Measurements from ENCODE around the gene DTX1. TPM values are rescaled to one million over a fixed set of nuclear protein-coding genes. Genes with fewer than 3 reads are reported as not detected.

The DTX1 gene
- total RNA-seq, 1 experiment from 2014 or later: 0.11 TPM

DNA sequence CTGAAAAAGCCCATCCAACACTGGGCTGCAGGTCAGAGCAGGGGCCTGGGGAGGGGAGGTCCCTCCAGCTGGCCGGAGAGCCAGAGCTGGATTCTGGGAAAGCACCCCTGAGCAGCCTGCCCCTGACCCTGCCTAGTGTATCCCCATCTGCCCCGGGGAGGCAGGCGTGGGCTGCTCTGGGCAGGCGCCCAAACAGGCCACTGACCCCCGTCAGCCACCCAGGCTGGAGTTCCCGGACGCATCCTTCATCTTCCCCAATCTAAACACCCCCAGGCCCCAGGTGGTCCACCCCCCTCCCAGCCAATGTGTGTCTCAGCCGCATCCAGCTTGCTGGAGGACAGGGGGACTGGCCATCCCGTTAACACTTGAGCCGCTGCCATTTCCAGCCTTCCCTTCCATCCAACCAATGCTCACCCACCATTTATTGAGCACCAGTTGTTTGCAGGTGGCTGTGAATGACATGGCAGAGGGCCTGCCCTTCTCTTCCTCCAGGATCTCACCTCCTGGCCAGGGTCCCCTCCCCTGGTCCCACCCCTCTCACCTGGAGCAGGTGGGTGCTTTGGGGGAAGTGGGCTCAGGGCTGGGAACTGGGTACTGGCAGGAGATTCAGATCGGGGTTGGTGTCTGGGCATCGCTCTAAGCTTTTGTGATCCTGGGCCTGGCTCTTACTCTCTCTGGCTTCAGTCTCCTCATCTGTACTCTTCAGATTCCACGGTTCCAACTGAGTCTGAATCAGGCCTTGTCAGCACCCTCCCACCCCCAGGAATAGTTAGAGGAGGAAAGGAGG lies 743 bp upstream of the DTX1 start:
- no peak for DNase-seq (ENCODE audit: low read depth)

DNA sequence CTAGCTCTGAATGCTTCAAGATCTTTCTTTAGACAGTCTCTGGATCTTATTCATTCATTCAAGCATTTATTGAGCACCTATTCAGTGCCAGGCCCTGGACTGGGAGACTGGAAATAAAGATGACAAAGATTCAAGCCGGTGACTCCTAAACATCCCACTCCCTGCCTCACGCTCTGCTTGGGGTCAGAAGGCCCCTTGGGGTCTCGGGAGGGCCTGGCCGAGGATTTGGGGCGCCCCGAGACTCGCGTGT lies 224 bp upstream of the DTX1 start:
- no peak for DNase-seq (ENCODE audit: low read depth)

DNA sequence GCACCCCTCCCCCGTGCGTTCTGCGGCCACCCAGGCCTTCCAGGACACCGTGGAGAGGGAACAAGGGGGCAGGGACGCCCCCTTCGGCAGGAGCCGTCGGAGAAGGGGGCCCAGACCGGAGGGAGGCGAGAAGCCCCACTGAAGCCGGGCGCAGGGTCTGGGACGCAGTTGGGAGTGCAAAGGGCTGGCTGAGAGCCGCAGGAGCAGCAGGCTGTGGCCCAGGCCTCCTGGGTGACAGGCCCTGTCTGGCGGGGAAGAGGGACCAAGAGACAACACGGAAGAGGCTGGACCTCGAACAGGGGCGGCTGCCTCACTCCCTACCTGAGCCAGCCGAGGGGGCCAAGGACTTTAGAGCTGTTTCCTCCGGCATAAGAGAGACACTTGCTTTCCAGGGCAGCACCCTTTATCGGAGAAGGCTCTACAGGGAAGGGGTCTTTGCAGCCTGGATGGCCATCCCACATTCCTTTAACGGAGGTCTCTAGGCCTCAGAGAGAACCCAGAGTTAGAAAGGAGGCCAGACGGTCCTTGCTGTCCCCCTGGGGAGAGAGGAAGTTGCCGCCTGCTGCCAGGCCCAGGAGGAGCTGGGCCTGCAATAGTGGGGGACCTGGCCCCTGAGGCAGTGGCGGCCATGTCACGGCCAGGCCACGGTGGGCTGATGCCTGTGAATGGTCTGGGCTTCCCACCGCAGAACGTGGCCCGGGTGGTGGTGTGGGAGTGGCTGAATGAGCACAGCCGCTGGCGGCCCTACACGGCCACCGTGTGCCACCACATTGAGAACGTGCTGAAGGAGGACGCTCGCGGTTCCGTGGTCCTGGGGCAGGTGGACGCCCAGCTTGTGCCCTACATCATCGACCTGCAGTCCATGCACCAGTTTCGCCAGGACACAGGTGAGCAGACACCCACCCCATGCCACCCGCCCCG lies 1.3 kb downstream of the DTX1 start:
- no peak for DNase-seq (ENCODE audit: low read depth)

DNA sequence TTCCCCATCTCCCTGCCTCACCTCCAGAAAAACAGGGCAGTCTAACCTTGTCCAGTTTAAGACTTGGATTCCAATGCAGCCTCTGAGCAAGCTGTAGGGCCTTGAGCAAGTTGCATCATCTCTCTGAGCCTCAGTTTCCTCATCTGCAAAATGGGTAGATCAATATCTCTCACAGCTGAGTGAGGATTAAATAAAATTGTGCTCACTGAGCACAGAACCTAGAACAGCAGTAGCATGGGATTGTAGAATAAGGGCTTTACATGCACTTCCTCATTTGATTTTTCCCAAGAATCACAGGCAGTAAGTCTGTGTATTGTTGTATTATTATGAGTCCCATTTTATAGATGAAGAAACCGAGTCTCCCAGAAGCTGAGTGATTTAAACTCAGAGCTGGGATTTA lies 2.0 kb downstream of the DTX1 start:
- DNase-seq (ENCODE audit: low read depth): no peak

DNA sequence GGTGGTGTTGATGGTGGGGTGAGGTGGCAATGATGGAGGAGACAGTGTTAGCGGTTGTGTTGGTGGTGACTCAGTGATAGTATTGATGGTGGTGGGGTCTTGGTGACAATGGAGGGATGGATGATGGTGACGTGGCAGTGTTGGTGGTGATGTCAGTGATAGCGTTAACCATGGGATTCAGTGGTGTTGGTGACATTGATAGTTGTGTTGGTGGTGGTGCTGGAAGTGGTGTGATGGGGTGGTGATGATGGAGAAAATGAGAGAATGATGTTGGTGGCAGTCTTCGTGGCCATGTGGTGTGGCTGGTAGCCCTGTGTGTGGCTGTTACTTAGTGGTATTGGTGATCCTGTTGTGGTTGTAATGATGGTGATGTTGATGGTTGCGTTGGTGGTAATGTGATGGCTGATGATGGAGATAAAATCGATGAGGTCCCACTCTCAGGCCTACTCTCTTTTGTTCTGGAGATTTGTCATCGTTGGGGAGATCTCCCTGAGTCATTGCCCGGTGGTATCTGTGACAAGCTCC lies 2.6 kb downstream of the DTX1 start:
- DNase-seq (ENCODE audit: low read depth): no peak

DNA sequence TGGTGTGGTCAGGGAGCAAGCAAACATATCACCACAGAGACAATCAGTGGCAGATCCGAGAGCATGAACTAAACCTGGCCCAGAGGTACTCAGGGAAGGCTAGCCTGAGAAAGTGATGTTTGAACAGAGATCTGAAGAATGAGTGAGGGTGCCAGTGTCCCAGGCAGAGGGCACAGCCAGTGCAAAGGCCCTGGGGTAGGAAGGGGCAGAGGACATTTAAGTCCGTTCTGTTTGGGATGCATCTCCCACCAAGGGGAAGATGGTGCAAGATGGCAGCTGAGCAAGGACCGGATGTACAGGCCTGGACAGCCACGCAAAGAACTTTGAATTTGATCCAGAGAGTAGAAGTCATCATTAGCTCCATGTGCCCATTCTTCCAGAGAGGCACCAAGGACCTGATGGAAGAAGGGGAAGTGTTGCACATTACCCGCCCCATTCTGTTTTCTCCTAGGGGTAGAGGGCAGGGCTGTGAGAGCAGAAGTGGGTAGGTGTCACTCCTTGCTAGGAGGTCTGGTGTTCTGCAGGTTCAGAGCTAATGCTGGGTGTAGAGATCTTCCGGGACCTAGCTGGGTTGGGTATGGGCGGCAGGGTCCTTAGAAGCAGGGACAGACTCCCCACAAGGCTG lies 3.9 kb downstream of the DTX1 start:
- no peak for DNase-seq (ENCODE audit: low read depth)

DNA sequence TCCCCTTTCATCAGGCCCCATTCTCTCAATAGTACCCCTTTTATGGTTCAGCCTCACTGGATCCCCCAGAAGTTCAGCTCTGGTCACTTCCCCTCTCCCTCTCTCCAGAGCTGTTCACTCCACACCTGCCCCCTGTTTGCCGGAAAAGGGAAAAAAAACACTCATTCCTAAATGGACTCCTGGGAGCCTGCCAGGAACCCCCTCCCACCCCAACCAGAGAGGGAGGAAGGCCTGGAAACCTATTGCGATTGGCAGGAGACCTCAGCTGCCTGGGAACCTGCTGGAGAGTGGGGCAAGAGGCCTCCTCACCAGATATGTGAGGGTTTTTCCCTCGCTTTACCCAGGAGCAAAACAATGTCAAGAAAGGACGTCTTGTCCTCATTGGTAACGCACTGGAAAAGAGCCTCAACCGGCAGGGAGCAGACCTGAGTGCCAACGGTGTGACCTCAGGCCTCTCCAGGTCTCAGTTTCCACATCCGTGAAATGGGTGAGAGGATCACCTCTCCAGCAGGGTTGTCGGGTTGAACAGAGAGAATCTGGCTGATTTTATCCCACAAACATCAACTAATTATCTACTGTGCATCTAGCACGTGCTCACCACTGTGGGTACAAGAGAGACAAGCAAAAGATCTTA lies 4.6 kb downstream of the DTX1 start:
- DNase-seq (ENCODE audit: low read depth): no peak

DNA sequence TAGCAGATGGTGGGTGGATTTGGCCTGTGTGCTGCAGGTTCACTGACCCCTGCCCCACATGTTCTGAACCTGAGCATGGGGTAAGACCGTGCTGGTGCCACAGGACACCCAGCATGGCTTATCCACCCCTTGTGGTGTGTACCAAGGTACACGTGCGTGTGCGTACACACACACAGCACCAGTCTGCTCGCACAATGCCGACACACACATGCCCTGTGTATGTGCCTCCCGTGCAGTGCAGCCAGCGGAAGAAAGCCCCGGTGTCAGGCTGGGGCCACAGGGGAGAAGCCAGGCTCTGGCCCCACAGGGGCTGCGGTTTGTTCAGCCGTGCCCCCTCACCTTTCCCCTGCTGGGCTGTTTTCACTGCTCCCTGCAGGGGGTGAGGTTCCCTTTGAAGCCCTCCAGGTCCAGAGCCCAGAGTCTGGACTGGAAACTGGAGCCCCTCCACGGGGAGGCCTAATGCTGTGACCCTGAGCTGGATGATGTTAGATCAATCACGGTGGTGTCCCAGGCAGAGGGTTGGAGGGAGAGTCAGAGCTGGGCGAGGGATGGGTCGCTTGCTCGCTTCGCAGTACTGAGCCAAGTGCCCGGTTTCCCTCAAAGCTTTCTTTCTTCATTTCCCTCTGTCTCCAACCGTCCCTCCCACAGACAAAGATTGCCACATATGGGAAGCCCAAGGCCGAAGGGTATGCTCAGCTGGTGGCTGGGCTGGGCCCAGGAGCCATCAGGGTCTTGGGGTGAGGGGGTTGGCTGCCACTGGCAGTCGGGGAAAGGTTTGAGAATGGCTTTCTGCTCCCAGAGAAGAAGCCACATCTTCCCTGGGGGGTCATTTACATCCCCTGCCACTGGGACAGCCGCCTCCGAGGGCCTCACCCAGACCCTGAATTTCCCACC lies 6.2 kb downstream of the DTX1 start:
- no peak for DNase-seq (ENCODE audit: low read depth)

DNA sequence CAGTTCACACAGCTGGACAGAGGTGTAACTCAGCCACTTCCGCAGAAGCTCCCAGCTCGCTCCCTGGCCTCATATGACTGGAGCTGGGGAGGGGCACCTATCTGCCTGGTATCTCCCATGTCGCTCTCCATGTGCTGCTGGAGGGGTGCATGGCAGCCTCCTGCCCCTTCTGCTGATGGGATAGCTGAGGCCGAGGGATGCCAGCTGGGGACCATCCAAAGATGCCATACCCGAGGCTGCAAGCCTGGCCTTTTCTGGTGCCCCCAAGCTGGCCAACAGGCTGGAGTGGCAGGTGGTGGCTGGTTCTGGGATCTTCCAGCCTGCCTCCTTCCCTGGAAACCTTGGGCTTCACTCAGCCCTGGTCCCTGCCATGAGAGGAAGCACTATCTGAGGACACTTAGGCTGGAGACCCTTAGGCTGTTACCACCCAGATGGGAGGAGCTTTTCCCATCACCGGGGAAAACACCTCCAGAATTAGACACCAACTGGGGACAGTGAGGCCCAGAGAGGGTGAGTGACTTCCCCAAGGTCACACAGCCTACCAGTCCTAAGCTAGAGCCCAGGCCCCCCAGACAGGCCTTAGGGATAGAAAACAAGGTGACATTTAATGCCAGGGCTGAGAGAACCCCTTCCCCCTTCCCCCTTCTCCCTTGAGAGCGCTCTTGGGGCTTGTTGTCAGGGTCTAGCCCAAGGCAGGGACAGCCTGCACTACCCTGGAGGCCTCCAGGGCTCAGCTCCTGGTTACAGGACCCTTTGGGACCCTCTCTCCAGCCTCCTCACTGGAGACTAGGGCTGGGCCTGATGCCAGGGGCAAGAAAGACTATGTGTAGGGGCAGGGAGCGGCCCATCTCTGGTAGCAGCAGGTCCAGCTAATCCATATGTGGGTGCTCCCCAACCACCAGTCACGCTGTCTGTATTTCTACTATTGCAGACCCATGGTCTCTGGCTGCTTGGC lies 7.1 kb downstream of the DTX1 start:
- no peak for DNase-seq (ENCODE audit: low read depth)

DNA sequence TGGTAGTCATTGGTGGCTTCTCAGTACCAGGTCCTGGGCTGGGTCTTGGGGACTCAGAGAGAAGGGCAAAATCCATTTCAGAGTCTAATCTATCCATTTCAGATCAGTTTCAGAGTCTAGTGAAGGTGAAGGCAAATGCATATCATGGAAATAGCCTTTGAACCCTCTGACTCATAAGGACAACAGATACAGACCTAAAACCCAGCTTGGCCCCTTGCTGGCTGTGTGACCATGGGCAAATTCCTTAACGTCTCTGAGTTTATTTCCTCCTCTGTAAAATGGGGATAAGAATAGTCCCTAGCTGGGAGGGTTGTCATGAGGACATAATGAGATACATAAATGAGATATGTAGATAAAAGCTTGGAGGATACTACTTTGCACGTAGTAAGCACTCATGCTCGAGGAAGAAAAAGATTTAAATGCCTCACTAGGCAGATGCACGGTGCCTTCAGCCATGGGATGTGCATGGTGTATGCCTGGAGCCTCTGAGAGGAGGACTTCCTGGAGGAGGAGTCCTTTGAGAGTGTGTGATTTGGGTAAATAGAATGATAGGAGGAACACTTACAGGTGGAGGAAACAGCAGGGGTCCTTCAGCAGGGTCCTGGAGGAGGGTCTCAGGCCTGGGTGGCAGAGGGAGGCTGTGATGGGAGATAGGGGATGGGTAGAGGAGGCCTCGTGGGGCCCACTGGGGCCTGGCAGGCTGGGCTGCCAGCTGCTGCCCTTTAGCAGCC lies 8.0 kb downstream of the DTX1 start:
- DNase-seq (ENCODE audit: low read depth): no peak

DNA sequence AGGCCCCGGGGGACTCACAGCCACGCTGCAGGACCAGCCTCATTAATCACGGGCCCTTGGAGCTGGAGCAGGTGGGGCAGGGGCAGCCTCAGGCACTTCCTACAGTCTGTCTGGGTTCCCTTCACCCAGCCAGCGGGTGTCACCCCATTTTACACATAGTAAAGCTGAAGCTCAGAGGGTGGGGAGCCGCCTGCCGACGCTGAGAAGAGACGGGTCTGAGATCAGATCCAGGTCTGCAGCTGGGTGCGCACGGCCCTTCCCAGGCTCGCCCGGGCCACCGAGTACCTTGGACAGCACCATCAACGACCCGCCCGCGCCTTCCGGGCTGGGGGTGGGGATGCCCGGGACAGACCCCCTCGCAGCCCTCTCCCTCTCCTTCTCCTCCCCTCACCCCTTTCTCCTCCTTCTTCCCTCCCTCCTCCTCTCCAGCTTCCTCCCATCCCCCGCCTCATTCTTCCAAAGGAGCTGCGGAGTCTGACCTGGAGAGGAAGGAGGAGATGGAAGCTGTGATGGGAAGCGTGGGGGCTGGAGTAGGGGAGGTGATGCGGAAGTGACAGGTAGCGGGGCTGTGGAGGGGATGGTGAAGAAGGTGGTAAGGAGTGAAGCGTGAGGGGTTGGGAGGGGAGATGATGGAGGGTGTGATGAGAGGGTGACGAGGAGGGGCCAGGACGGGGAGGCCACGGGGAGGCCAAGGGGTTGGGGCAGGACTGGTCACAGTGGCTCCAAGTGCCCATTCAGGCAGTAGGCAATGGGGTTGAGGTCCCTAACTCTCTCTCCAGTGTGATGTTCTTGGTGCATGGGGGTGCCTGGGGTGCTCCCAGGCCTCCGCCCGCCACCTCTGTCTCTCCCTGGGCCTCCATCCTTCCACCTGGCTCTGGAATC lies 8.8 kb downstream of the DTX1 start:
- DNase-seq (ENCODE audit: low read depth): no peak

DNA sequence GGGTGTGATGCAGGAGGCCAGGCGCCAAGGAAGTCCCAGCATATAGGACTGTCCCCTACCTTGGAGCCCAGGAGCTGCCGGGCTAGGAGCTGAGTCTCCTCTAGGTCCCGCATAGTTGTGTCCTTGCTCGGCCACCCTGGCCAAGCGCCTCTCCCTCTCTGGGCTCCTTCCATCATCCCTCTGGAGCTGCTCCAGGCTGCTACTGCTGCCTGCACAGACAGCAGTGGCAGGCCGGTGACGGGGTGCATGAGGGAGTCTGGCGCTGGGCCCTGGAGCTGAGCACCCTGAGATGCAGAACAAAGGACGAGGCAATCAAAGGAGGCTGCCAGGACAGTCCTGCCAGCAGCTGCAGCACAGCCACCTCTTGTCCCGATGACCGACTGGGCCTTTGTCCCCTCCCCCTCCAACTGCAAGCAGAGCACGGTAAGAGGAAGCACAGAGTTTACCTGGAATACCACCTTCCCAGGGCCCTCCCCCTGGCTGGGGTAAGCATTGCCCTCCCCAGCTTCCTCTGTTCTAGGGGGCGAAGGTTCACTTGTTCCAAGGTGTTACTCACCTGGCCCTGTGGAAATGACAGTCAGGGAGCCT lies 10.4 kb downstream of the DTX1 start:
- no peak for DNase-seq (ENCODE audit: low read depth)

DNA sequence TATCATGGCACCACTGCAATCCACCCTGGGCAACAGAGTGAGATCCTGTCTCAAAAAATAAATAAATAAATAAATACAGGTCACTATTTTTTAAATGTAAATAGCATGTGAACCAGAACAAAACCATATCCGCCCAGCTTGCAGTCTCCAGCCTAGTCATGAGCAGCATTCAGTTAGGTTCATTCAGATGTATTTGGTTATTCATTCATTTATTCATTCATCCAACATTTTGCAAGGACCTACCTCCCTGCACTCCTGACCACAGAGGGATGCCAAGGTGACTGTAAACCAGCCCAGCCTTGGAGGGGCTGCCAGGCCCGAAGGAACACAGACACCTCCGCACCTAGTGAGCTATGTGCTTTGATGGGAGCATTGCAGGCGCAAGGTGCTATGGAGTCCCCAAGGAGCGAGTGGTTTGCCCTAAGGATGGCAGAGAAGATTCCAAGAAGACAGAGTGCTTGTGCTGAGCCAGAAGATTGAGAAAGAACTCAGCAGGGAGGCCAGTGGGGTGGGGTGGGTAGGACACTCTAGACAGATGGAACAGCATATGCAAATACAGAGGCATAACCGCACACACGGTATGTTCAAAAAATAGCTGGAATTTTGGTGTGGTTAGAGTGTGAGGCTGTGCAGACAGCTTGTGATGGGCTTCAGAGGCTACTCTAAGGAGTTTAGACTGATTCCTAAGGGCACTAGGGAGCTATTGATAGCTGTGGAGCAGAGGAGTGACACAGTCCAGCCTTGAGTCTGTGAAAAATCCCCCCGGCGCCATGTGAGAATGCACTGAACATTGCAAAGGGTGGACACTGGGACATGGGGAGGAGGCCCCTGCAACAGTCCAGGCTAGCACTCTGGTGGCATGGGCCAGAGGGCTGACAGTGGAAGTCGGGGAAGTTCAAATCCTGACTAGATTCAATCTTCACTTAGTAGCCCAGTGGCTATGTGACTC lies 11.7 kb downstream of the DTX1 start:
- no peak for DNase-seq (ENCODE audit: low read depth)

DNA sequence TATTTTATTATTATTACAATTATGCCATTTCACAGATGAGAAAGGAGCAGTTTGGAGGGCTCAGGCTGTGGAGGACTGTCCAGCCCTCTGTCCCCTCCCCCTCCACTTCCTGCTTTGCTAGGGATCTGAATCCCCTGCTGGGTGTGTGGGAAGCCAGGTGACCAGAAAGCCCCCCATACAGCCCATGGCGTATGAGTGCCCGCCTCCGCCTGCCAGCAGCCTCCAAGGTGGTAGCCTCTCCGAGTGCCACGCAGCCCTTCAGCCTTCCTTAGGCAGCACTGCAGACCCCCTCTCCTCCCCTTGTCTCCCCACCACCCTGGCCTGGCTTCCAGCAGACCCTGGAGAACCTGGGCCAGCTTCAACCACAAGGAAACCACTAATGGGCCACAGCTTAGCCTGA lies 12.6 kb downstream of the DTX1 start:
- DNase-seq (ENCODE audit: low read depth): no peak

DNA sequence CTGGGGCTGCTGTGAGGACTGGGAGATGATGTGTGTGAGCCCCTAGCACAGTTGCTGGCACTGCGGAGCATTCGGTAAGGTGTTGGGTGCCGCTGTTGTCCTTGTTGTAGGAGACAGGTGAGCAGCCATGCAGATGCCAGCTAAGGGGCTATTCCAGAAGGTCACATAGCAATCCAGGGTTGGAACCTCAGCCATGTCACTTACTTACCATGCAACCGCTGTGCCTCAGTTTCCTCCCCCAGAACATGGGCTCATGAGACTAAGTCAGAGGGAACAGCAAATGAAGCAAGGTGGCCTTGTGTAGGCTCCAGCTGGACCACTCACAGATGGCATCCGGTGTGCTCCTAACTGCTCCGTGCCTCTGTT lies 13.2 kb downstream of the DTX1 start:
- no peak for DNase-seq (ENCODE audit: low read depth)

DNA sequence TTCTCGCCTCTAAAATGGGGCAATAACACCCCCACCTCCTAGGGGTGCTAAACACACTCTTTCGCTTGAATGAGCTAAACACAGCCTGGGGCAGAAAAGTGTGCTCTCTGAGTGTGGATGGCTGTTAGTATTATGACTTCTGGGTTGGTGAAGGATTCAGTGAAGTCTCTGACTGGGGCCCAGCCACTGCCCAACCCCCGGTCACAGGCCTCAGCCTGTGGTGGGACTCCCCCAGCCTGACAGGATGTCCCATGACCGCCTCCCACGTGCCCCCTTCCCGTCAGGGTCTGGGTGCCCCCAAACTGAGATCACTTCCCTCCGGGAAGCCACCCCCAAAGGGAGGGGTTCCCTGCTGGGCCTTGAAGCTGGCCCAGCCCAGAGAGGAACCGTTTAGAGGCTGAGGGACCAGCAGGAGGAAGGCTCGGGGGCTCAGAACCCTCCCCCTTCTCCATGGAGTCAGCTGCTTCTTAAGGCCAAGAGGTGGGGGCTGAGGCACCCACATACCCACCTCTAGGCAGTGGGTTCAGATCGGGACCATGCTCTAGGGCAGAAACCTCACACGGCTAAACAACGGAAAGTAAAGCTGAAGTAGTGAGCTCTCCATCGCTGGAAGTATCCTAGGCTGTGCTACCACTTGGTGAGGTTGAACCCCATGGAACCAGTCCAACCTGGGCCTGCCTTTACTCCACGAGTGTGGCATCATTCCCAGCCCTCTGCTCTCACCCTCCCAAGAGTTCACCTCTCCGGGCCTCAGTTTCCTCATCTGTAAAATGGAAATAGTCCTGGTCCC lies 13.8 kb downstream of the DTX1 start:
- DNase-seq (ENCODE audit: low read depth): no peak

All from LHCN-M2 (cell line).